ENCODE results near the gene P3H4.
"Not testable (repeated sequence)": the region's sequence is repeated elsewhere in the genome, so short reads cannot be mapped to it uniquely, and the experiment has no call there.

Gene P3H4

DNA sequence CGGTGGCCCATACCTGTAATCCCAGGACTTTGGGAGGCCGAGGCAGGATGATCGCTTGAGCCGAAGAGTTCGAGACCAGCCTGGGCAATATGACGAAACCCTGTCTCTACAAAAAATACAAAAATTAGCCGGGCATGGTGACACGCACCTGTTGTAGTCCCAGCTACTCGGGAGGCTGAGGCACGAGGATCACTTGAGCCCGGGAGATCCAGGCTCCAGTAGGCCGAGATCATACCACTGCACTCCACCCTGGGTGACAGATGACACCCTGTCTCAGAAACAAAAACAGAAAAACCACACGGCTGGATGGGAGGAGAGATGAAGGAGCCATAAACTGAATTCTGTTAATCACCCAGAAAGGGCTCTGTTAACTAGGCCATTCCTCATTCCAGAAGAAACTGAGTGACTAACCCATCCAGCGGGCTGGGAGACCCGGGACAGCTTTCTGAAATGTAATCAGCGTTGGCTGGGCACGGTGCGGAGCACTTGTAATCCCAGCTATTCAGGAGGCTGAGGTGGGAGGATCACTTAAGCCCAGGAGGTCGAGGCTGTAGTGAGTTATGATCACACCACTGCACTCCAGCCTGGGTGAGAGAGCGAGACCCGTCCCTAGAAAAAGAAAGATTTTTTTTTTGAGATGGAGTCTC lies 24.9 kb upstream of the P3H4 start:
- peak overlapping the region; percentile 68 for H2AFZ ChIP-seq (ENCODE audit: low read length, unreplicated experiment)
- H3K27me3 ChIP-seq (ENCODE audit: insufficient read depth, low read length): no peaks in the 10 kb centered on the region
- H3K79me2 ChIP-seq (ENCODE audit: control insufficient read depth, insufficient read depth, low read length, unreplicated experiment): no peaks in the 10 kb centered on the region
- H3K4me1 ChIP-seq (ENCODE audit: control insufficient read depth, insufficient read depth, low read length, unreplicated experiment): no peaks in the 10 kb centered on the region
- no peak overlapping the region for H3K27ac ChIP-seq (ENCODE audit: low read depth, low read length)
- H3K36me3 ChIP-seq (ENCODE audit: insufficient read depth, low read length): no peaks in the 10 kb centered on the region
- peak overlapping the region; percentile 91 for H3K4me3 ChIP-seq (ENCODE audit: low read depth, low read length)

DNA sequence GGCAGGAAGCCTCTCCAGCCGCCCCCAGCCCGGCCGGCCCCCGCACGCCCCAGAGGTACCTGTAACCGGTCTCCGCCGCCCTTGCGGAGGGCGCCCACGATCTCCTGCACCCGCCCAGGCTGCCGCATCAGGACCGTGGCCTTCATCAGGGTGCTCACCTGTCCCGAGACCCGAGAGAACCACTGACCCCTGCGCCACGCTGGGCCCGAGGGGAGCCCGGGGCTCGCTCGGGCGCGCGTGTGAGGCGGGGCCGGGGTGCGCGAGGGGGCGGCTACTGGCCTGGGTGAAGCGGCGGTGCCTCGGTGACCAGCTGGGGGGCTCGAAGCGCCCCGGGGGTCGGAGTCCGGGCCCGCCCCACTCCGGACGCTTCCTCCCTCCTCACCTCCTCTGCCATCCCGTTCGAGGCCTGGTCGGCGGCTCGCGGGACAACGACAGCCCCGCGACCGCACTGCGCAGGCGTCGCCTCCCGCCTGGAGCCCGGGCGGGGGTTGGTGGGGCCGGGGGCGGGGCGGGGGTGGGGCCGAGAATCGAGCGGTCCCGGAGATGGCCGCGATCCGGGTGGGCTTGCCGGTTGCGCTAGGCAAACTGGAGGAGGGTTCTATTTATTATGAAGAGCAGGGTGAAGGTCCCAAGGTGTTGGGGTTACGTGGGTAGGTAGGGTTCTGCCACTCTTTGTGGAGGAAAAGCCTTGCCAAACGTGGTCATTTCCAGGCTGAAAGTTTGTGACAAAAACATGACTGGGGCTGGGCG lies 24.2 kb upstream of the P3H4 start, which contains the start of gene NT5C3B:
Gene NT5C3B (minus strand): TSS at position 433 of the 750 bp plus-strand sequence. CDS start 39 bp downstream, at position 394.
- Histone ChIP-seq H3K27me3 (ENCODE audit: insufficient read depth, low read length) (no peaks in the 10 kb centered on the region), H3K4me3 (ENCODE audit: low read depth, low read length) (peak within 1 kb of the TSS; percentile 91), H3K36me3 (ENCODE audit: insufficient read depth, low read length) (no peaks in the 10 kb centered on the region), H3K79me2 (ENCODE audit: control insufficient read depth, insufficient read depth, low read length, unreplicated experiment) (no peaks in the 10 kb centered on the region), H2AFZ (ENCODE audit: low read length, unreplicated experiment) (peak within 1 kb of the TSS; percentile 85), H3K27ac (ENCODE audit: low read depth, low read length) (no peak within 1 kb of the TSS), H3K4me1 (ENCODE audit: control insufficient read depth, insufficient read depth, low read length, unreplicated experiment) (no peaks in the 10 kb centered on the region)

DNA sequence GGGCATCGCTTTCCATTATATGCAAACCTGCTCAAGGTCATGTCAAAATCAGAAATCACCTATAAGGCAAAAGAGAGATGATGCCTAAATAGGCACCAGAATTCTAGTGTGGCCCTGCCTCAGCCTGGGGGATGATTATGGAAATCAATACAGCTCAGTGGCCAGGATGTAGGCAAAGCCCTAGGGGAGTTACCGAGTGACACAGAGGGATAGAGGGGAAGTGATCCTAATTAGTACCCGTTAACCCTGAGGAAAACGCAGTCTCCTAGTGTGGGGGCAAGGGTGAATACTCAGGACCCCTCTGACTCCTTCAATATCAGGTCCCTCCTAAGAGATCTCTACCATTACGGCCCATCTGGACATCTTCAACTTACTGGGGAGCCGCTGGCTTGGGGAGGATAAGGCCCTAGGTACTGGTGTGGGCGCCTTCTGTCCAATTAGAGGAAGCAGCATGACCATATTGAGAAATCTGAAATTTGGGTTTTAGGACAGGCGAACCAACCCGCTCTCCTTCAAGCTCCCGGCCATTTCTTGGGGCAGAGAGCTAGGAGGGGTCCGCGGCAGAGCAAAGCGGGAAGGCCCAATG lies 23.6 kb upstream of the P3H4 start:
- H3K27me3 ChIP-seq (ENCODE audit: insufficient read depth, low read length): no peaks in the 10 kb centered on the region
- H3K4me3 ChIP-seq (ENCODE audit: low read depth, low read length): peak overlapping the region; percentile 91
- H3K27ac ChIP-seq (ENCODE audit: low read depth, low read length): no peak overlapping the region
- H2AFZ ChIP-seq (ENCODE audit: low read length, unreplicated experiment): peak overlapping the region; percentile 85
- H3K4me1 ChIP-seq (ENCODE audit: control insufficient read depth, insufficient read depth, low read length, unreplicated experiment): no peaks in the 10 kb centered on the region
- no peaks in the 10 kb centered on the region for H3K36me3 ChIP-seq (ENCODE audit: insufficient read depth, low read length)
- no peaks in the 10 kb centered on the region for H3K79me2 ChIP-seq (ENCODE audit: control insufficient read depth, insufficient read depth, low read length, unreplicated experiment)

DNA sequence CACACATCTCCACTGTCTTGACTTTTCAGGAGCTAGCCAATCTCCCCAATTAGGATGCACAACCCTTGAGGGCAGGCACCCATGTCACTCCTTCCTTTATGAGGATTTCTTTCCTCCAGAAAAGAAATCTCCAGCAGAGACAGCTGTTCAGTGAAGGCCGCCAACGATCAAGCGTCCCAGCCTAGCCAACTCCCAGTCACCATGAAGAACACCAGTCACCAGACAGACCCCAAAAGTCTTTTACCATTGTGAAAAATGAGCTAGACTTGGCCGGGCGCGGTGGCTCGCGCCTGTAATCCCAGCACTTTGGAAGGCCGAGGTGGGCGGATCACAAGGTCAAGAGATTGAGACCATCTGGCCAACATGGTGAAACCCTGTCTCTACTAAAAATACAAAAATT lies 18.2 kb upstream of the P3H4 start:
- not testable (repeated sequence) for H3K4me3 ChIP-seq (ENCODE audit: low read depth, low read length); H2AFZ ChIP-seq (ENCODE audit: low read length, unreplicated experiment); H3K27ac ChIP-seq (ENCODE audit: low read depth, low read length); H3K27me3 ChIP-seq (ENCODE audit: insufficient read depth, low read length); H3K79me2 ChIP-seq (ENCODE audit: control insufficient read depth, insufficient read depth, low read length, unreplicated experiment); H3K4me1 ChIP-seq (ENCODE audit: control insufficient read depth, insufficient read depth, low read length, unreplicated experiment); H3K36me3 ChIP-seq (ENCODE audit: insufficient read depth, low read length)

DNA sequence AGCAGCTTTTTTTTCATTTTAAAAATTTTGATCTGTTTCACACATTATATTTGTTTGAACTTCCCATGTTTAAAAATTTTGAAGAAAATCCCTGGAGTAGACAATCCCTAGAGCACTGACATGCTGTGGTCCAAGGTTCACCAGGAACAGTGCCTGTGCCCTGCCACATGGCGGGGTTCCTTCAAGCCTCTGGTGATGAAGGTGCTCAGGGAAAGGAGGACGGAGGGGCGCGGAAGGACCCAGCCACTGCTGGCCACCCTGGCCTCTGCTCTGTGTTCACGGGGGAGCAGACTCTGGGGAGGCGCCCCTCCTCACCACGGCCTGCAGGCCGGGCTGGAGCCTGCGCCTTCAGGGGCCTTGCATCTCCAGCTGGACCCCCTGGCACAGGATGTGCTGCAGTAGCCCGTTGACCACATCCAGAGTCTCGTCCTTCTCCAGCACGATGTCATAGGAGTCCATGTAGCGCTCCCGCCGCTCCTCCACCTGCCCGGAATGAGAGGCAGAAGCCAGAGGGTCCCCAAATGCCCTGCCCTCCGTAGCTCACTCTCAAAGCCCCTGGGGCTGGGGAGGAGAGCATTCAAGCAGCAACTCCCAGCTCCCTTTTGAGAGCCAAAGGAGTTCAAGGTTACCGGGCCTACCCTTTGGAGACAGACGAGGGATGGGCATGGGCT lies 13.6 kb upstream of the P3H4 start:
- H3K27ac ChIP-seq (ENCODE audit: low read depth, low read length): no peak overlapping the region
- no peaks in the 10 kb centered on the region for H3K79me2 ChIP-seq (ENCODE audit: control insufficient read depth, insufficient read depth, low read length, unreplicated experiment)
- 0 out of 2 replicates have a peak, but pooled peaks cover 4% of the 10 kb centered on the region for H3K36me3 ChIP-seq (ENCODE audit: insufficient read depth, low read length)
- H2AFZ ChIP-seq (ENCODE audit: low read length, unreplicated experiment): no peak overlapping the region
- H3K4me3 ChIP-seq (ENCODE audit: low read depth, low read length): no peak overlapping the region
- no peaks in the 10 kb centered on the region for H3K27me3 ChIP-seq (ENCODE audit: insufficient read depth, low read length)
- H3K4me1 ChIP-seq (ENCODE audit: control insufficient read depth, insufficient read depth, low read length, unreplicated experiment): no peaks in the 10 kb centered on the region

DNA sequence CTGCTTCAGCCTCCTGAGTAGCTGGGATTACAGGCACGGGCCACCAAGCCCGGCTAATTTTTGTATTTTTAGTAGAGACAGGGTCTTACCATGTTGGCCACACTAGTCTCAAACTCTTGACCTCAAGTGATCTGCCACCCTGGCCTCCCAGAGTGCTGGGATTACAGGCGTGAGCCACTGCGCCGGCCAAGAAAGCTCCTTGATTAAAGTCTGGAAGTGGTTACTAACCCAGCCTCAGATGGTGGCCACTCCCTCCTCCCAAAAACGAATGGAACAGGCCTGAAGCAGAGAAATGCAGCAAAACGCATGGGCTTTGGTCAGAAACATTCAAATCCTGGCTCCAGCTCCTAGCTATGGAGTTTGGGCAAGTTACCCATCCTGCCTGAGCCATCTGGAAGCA lies 12.3 kb upstream of the P3H4 start:
- H3K4me1 ChIP-seq (ENCODE audit: control insufficient read depth, insufficient read depth, low read length, unreplicated experiment): no peaks in the 10 kb centered on the region
- H2AFZ ChIP-seq (ENCODE audit: low read length, unreplicated experiment): no peak overlapping the region
- H3K27ac ChIP-seq (ENCODE audit: low read depth, low read length): no peak overlapping the region
- no peaks in the 10 kb centered on the region for H3K79me2 ChIP-seq (ENCODE audit: control insufficient read depth, insufficient read depth, low read length, unreplicated experiment)
- H3K36me3 ChIP-seq (ENCODE audit: insufficient read depth, low read length): no peaks in the 10 kb centered on the region; the same call in 1 of the 2 replicates
- H3K27me3 ChIP-seq (ENCODE audit: insufficient read depth, low read length): no peaks in the 10 kb centered on the region
- H3K4me3 ChIP-seq (ENCODE audit: low read depth, low read length): no peak overlapping the region

DNA sequence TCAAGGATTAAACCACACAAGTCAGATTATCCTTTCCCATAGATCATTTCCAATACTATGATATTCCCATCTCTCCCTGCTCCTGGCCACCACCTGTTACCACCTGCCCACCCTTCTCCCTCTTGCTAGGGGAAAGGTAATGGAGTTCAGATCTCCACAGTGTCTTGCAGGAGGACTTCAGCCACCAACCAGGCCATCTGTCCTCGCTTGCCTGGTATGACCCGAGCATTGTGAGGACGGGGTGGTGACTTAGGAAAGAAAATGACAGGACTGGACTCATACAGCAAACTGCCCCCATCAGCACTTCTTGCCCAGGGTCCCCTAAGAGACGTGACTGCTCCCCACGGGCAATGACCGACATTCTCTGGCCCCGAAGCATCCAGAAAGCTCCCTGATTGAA lies 11.8 kb upstream of the P3H4 start:
- no peaks in the 10 kb centered on the region for H3K79me2 ChIP-seq (ENCODE audit: control insufficient read depth, insufficient read depth, low read length, unreplicated experiment)
- no peak overlapping the region for H2AFZ ChIP-seq (ENCODE audit: low read length, unreplicated experiment)
- H3K4me1 ChIP-seq (ENCODE audit: control insufficient read depth, insufficient read depth, low read length, unreplicated experiment): no peaks in the 10 kb centered on the region
- no peak overlapping the region for H3K4me3 ChIP-seq (ENCODE audit: low read depth, low read length)
- no peaks in the 10 kb centered on the region for H3K27me3 ChIP-seq (ENCODE audit: insufficient read depth, low read length)
- no peaks in the 10 kb centered on the region; the same call in 1 of the 2 replicates for H3K36me3 ChIP-seq (ENCODE audit: insufficient read depth, low read length)
- no peak overlapping the region for H3K27ac ChIP-seq (ENCODE audit: low read depth, low read length)

DNA sequence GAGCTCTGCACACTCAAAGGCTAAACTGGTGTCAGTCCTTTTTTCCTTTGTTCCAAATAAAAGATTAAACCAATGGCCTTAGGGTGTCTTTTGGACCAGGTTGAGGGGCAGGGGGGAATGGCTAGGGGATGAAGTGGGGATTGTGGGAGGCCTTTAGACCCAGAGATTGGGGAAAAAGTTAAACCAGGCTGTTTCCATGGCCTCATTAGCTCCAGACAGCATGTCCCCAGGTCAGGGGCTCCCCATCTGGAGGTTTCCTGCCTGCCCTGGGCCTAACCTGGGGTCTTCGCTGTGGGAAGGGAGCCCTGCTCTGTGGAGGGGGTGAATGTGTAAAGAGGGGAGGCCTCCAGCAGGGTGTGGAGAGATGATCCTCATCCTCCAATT lies 11.4 kb upstream of the P3H4 start:
- Histone ChIP-seq H2AFZ (ENCODE audit: low read length, unreplicated experiment) (no peak overlapping the region), H3K27ac (ENCODE audit: low read depth, low read length) (no peak overlapping the region), H3K79me2 (ENCODE audit: control insufficient read depth, insufficient read depth, low read length, unreplicated experiment) (peaks cover under 1% of the 10 kb centered on the region), H3K27me3 (ENCODE audit: insufficient read depth, low read length) (no peaks in the 10 kb centered on the region), H3K4me1 (ENCODE audit: control insufficient read depth, insufficient read depth, low read length, unreplicated experiment) (no peaks in the 10 kb centered on the region), H3K4me3 (ENCODE audit: low read depth, low read length) (no peak overlapping the region), H3K36me3 (ENCODE audit: insufficient read depth, low read length) (peaks cover under 1% of the 10 kb centered on the region; the same call in 1 of the 2 replicates)

DNA sequence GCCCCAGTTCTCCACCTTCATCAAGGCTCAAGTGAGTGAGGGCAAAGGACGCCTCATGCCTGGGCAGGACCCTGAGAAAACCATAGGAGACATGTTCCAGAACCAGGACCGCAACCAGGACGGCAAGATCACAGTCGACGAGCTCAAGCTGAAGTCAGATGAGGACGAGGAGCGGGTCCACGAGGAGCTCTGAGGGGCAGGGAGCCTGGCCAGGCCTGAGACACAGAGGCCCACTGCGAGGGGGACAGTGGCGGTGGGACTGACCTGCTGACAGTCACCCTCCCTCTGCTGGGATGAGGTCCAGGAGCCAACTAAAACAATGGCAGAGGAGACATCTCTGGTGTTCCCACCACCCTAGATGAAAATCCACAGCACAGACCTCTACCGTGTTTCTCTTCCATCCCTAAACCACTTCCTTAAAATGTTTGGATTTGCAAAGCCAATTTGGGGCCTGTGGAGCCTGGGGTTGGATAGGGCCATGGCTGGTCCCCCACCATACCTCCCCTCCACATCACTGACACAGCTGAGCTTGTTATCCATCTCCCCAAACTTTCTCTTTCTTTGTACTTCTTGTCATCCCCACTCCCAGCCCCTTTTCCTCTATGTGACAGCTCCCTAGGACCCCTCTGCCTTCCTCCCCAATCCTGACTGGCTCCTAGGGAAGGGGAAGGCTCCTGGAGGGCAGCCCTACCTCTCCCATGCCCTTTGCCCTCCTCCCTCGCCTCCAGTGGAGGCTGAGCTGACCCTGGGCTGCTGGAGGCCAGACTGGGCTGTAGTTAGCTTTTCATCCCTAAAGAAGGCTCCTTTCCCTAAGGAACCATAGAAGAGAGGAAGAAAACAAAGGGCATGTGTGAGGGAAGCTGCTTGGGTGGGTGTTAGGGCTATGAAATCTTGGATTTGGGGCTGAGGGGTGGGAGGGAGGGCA lies 10.7 kb upstream of the P3H4 start:
- peaks cover 4% of the 10 kb centered on the region for H3K79me2 ChIP-seq (ENCODE audit: control insufficient read depth, insufficient read depth, low read length, unreplicated experiment)
- H2AFZ ChIP-seq (ENCODE audit: low read length, unreplicated experiment): no peak overlapping the region
- H3K36me3 ChIP-seq (ENCODE audit: insufficient read depth, low read length): peaks cover 3% of the 10 kb centered on the region; the same call in 1 of the 2 replicates
- H3K4me1 ChIP-seq (ENCODE audit: control insufficient read depth, insufficient read depth, low read length, unreplicated experiment): no peaks in the 10 kb centered on the region
- H3K27me3 ChIP-seq (ENCODE audit: insufficient read depth, low read length): no peaks in the 10 kb centered on the region
- H3K4me3 ChIP-seq (ENCODE audit: low read depth, low read length): no peak overlapping the region
- no peak overlapping the region for H3K27ac ChIP-seq (ENCODE audit: low read depth, low read length)

DNA sequence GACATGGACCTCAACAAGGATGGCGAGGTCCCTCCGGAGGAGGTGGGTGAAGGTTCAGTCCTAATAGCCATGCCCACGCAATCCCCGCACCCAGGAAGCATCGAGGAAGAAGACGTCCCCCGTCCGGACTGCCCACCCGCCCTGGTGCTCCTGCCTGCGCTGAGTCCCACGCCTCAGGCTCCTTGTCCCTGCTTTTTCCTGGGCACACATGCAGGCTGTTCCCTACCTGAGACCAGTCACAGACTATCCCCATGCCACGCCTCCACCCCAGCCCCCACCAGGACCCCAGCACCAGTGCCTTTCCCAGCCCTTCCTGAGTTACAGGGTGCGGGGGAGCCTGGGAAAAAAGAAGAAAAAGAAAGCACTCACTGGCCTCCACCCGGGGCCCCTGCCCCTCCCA lies 10.0 kb upstream of the P3H4 start:
- H3K4me3 ChIP-seq (ENCODE audit: low read depth, low read length): no peak overlapping the region
- no peaks in the 10 kb centered on the region for H3K27me3 ChIP-seq (ENCODE audit: insufficient read depth, low read length)
- H3K27ac ChIP-seq (ENCODE audit: low read depth, low read length): no peak overlapping the region
- H3K4me1 ChIP-seq (ENCODE audit: control insufficient read depth, insufficient read depth, low read length, unreplicated experiment): no peaks in the 10 kb centered on the region
- H3K36me3 ChIP-seq (ENCODE audit: insufficient read depth, low read length): peaks cover 3% of the 10 kb centered on the region; the same call in 1 of the 2 replicates
- H3K79me2 ChIP-seq (ENCODE audit: control insufficient read depth, insufficient read depth, low read length, unreplicated experiment): peaks cover 11% of the 10 kb centered on the region
- H2AFZ ChIP-seq (ENCODE audit: low read length, unreplicated experiment): no peak overlapping the region
